NCI-H2171 (cell line): Measurements from ENCODE around the gene KIF4A.

Experiments
- DNase-seq: peaks from one replicate; lab custom pipeline; 2025; lab: John Stamatoyannopoulos, UW

The KIF4A gene

GRCh38 chrX:70402721-70403120 is 112.8 kb downstream of the KIF4A start:
- no peak for DNase-seq

- no peak for DNase-seq
Observed at GRCh38 chrX:70405003-70405402, 115.1 kb downstream of the KIF4A start.

GRCh38 chrX:70410921-70411320 is 121.0 kb downstream of the KIF4A start:
- DNase-seq: no peak

- DNase-seq: no peak
Observed at GRCh38 chrX:70411475-70411874, 121.6 kb downstream of the KIF4A start.

- no peak for DNase-seq
Observed at GRCh38 chrX:70421618-70422017, 131.7 kb downstream of the KIF4A start.

GRCh38 chrX:70422851-70423341 is 133.0 kb downstream of the KIF4A start, which contains the start of gene GDPD2:
TSS of gene GDPD2 (plus strand) at chrX:70423314. CDS start at chrX:70424985, 1,671 bp downstream.
- peak; percentile 40 for DNase-seq

GRCh38 chrX:70423936-70424675 is 134.2 kb downstream of the KIF4A start:
- no peak for DNase-seq

- no peak for DNase-seq
Observed at GRCh38 chrX:70424801-70425200, 134.9 kb downstream of the KIF4A start.

GRCh38 chrX:70426286-70427278 is 136.7 kb downstream of the KIF4A start:
- no peak for DNase-seq

GRCh38 chrX:70427365-70427764 is 137.5 kb downstream of the KIF4A start:
- DNase-seq: no peak

GRCh38 chrX:70429759-70430158 is 139.9 kb downstream of the KIF4A start:
- DNase-seq: no peak

- no peak for DNase-seq
Observed at GRCh38 chrX:70432936-70433847, 143.3 kb downstream of the KIF4A start.

- peak; percentile 48 for DNase-seq
Observed at GRCh38 chrX:70433848-70434351, 144.0 kb downstream of the KIF4A start.

GRCh38 chrX:70434352-70434866 is 144.5 kb downstream of the KIF4A start:
- peak; percentile 75 for DNase-seq

GRCh38 chrX:70434914-70435586 is 145.1 kb downstream of the KIF4A start:
- DNase-seq: no peak

- DNase-seq: no peak
Observed at GRCh38 chrX:70436343-70436742, 146.4 kb downstream of the KIF4A start.

GRCh38 chrX:70437011-70437410 is 147.1 kb downstream of the KIF4A start:
- no peak for DNase-seq

- no peak for DNase-seq
Observed at GRCh38 chrX:70437921-70438665, 148.2 kb downstream of the KIF4A start.

GRCh38 chrX:70439016-70439415 is 149.1 kb downstream of the KIF4A start:
- DNase-seq: no peak

GRCh38 chrX:70442224-70442623 is 152.3 kb downstream of the KIF4A start:
- DNase-seq: no peak
